GM06990 (cell line): Measurements from ENCODE around the gene CH25H.
A peak's percentile ranks its signal among the peaks of the same experiment; 100 is the strongest.

Experiments
- DNase-seq: peaks from one replicate; pipeline ENCODE4 v3.0.0-alpha.2; 2011; ENCODE audit not compliant: insufficient read length; ENCODE audit errors: extremely low read depth
- H3K27me3 ChIP-seq: replicated peaks from 2 replicates; pipeline ENCODE4 v1.6.0; 2011; ENCODE audit warnings: low read length; ENCODE audit not compliant: control insufficient read depth, insufficient read depth
- H3K36me3 ChIP-seq: 2 replicates; pipeline ENCODE4 v1.5.1; 2011; ENCODE audit warnings: low read length; ENCODE audit not compliant: control insufficient read depth, insufficient read depth
- H3K4me3 ChIP-seq: replicated peaks from 2 replicates; pipeline ENCODE4 v1.5.1; 2011; ENCODE audit warnings: low read depth, mild to moderate bottlenecking, control low read depth, low read length
- TF ChIP-seq, protein P1 (sequence below): IDR thresholded peaks from 2 replicates; pipeline ENCODE4 v1.5.1; 2011; ENCODE audit warnings: low read length, control low read depth, mild to moderate bottlenecking, inconsistent platforms; ENCODE audit not compliant: insufficient read depth, poor library complexity, severe bottlenecking

The CH25H gene

GRCh38 chr10:89216056-89216455 lies 8.9 kb upstream of the CH25H start:
- H3K36me3 ChIP-seq = peaks cover 2% of the 10 kb centered on the region; the same call in 1 of the 2 replicates
- H3K4me3 ChIP-seq = no peak overlapping the region
- TF ChIP-seq, protein P1, sequence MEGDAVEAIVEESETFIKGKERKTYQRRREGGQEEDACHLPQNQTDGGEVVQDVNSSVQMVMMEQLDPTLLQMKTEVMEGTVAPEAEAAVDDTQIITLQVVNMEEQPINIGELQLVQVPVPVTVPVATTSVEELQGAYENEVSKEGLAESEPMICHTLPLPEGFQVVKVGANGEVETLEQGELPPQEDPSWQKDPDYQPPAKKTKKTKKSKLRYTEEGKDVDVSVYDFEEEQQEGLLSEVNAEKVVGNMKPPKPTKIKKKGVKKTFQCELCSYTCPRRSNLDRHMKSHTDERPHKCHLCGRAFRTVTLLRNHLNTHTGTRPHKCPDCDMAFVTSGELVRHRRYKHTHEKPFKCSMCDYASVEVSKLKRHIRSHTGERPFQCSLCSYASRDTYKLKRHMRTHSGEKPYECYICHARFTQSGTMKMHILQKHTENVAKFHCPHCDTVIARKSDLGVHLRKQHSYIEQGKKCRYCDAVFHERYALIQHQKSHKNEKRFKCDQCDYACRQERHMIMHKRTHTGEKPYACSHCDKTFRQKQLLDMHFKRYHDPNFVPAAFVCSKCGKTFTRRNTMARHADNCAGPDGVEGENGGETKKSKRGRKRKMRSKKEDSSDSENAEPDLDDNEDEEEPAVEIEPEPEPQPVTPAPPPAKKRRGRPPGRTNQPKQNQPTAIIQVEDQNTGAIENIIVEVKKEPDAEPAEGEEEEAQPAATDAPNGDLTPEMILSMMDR = no peak
- H3K27me3 ChIP-seq = no peaks in the 10 kb centered on the region
- no peak for DNase-seq

- DNase-seq = no peak
- peaks cover 2% of the 10 kb centered on the region; the same call in 1 of the 2 replicates for H3K36me3 ChIP-seq
- TF ChIP-seq, protein P1 = no peak
- H3K4me3 ChIP-seq = no peak overlapping the region
- H3K27me3 ChIP-seq = no peaks in the 10 kb centered on the region
Observed at GRCh38 chr10:89215511-89215910, 8.4 kb upstream of the CH25H start.

DNA sequence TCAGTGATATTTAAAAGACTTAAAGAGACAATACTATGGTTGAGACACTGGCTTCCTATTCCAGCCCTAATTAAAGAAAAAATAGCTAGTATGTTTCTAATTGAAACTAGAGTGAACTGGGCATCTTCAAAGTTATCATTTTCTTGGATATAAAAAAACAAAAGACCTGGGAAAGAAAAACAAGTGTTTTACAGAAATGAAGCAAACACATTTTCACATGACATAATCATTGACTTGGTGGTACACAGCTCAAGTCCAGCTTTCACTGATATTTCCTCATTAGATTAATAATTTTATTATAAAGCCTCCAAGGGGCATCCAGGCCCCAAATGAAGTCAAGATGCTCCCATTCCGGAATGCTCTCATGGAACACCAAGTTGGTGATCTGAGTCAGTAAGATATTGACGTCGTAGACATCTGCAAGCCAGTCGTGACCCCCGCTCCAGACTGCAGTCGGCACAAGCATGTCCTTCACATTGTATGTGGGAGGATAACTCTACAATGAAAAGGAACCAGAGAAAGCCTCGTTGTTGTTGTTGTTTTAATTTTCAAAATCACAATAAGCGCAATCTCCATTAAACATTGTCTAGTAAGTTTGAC lies 7.5 kb upstream of the CH25H start:
- TF ChIP-seq, protein P1 = no peak
- no peaks in the 10 kb centered on the region; the same call in 1 of the 2 replicates for H3K36me3 ChIP-seq
- DNase-seq = no peak
- no peak overlapping the region for H3K4me3 ChIP-seq
- H3K27me3 ChIP-seq = no peaks in the 10 kb centered on the region

GRCh38 chr10:89213191-89213808 lies 6.2 kb upstream of the CH25H start:
- no peaks in the 10 kb centered on the region; the same call in 1 of the 2 replicates for H3K36me3 ChIP-seq
- no peak overlapping the region for H3K4me3 ChIP-seq
- no peak for DNase-seq
- TF ChIP-seq, protein P1 = peak; percentile 42
- no peaks in the 10 kb centered on the region for H3K27me3 ChIP-seq

DNA sequence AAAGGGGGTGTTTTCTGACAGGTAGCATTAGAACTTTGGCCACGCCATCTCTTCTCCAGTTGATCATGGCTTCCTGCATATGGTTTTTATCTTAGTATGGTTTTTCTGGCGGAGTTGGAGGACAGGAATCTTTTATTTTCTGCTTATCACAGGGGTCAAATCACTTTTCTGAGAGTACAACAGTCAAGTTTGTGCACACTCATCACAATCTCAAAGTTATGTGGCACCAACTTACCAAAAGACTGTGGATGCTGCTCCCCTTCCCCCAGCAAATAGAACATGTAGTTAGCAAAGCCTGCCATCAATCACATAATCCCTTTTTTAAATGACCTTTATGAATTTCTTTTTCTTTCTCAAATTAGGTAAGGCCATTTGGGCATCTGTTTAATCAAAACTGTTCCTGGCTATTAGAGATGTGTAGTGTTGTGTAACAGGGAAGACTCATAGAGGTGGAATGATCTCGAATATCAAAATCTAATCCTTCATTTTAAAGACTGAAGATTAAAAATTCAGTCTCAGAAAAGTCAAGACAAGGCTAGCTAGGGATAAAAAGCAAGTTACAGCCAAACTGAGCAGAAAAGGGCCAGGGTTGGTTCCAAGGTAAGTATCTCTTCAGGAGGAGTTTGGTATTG lies 3.8 kb upstream of the CH25H start:
- Histone ChIP-seq H3K36me3 (no peaks in the 10 kb centered on the region; the same call in 1 of the 2 replicates), H3K4me3 (no peak overlapping the region), H3K27me3 (peaks cover 2% of the 10 kb centered on the region)
- DNase-seq = no peak
- TF ChIP-seq, protein P1 = no peak
